Measurements from ENCODE around the gene DMRTC2. TPM values are rescaled to one million over a fixed set of nuclear protein-coding genes. Genes with fewer than 3 reads are reported as not detected.

DMRTC2 gene
- total RNA-seq (2014; rRNA removed; shearing (Covaris generic); ENCODE audit: low replicate concordance): not detected in 2 replicates

GRCh38 chr19:41845001-41845050 lies at the start of gene DMRTC2:
Gene DMRTC2 (plus strand): TSS chr19:41845042. CDS start chr19:41847429, 2,387 bp downstream.
- no peak for DNase-seq
- Histone ChIP-seq H3K27me3 (peaks cover 24% of the 10 kb centered on the region), H3K36me3 (no peaks in the 10 kb centered on the region), H3K4me3 (no peak within 1 kb of the TSS), H3K9me3 (no peaks in the 10 kb centered on the region; the same call in 1 of the 2 replicates)

DNA sequence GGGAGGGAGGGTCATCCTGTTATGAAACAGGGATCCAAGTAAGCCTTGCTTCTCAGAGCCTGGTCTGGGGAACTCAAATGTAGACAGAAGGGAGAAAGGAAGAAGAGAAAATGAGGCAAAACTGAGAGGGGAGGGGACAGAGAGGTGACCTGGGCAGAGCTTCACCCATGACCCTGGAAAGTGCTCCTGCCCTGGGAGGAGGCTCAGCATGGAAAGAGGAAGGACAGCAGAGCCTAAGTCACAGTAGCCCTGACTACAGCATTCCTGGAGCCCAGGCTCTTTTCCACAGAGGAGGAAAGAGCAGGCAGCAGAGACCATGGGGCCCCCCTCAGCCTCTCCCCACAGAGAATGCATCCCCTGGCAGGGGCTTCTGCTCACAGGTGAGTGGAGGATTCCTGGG lies 48.5 kb upstream of the DMRTC2 start, which contains the start of gene CEACAM3:
Gene CEACAM3 (plus strand): TSS at position 226 of the 400 bp plus-strand sequence. CDS start 91 bp downstream, at position 317.
- Histone ChIP-seq H3K27me3 (peaks cover 24% of the 10 kb centered on the region), H3K9me3 (no peaks in the 10 kb centered on the region; the same call in 1 of the 2 replicates), H3K4me3 (no peak within 1 kb of the TSS), H3K36me3 (no peaks in the 10 kb centered on the region)
- no peak for DNase-seq

GRCh38 chr19:41796901-41797300 lies 47.9 kb upstream of the DMRTC2 start:
- Histone ChIP-seq H3K36me3 (no peaks in the 10 kb centered on the region), H3K9me3 (no peaks in the 10 kb centered on the region; the same call in 1 of the 2 replicates), H3K4me3 (no peak overlapping the region), H3K27me3 (peaks cover 23% of the 10 kb centered on the region)
- DNase-seq: no peak

DNA sequence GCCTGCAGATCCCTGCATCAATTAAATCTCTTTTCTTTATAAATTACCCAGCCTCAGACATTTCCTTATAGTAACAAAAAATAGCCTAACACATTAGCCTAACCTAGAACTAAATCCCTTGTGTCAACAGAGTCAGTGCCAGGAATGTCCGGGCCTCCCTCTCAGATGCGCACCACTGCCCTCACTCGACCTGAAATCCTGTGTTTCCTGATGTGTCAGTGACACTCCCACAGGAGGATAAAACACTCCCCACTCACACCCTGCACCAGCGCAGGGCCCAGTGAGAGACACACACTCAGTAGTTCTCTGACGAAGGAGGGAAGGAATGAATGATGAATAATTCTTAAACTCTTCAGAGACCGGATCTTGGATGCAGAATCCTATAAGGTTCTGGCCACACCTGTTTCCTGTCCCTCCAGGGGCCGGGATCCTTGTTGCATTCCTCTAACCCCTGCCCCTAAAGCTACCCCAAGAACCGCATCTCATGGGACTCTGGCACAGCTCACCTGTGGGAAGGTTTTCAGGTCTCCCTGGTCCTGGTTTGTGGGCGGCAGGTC lies 45.3 kb upstream of the DMRTC2 start:
- Histone ChIP-seq H3K36me3 (no peaks in the 10 kb centered on the region), H3K27me3 (peaks cover 23% of the 10 kb centered on the region), H3K9me3 (no peaks in the 10 kb centered on the region; the same call in 1 of the 2 replicates), H3K4me3 (no peak overlapping the region)
- no peak for DNase-seq

DNA sequence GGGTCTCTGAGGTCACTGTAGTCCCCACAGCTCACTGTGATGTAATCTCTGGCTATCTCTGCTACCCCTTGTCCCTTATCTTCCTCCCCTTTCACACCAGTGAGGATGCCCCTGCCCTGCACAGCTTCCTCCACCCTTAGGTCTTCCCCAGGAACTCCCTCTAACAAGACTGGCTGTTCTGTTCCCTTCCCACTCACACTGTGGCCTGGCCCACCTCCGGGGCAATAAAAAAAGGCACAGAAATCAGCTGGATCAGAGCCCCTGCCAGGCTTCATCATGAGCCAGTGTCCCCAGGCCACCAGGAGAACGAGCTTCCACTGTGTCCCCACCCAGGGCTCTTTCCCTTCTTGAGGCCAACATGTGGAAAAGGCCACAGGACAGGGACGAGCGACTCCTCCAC lies 43.8 kb upstream of the DMRTC2 start:
- Histone ChIP-seq H3K27me3 (peaks cover 28% of the 10 kb centered on the region), H3K36me3 (no peaks in the 10 kb centered on the region), H3K9me3 (no peaks in the 10 kb centered on the region; the same call in 1 of the 2 replicates), H3K4me3 (no peak overlapping the region)
- DNase-seq: no peak

- Histone ChIP-seq H3K36me3 (no peaks in the 10 kb centered on the region), H3K9me3 (no peaks in the 10 kb centered on the region; the same call in 1 of the 2 replicates), H3K4me3 (no peak overlapping the region), H3K27me3 (peaks cover 33% of the 10 kb centered on the region)
- no peak for DNase-seq
Measured at GRCh38 chr19:41801792-41802211, 43.0 kb upstream of the DMRTC2 start.

- H3K9me3 ChIP-seq: no peaks in the 10 kb centered on the region; the same call in 1 of the 2 replicates
- no peaks in the 10 kb centered on the region for H3K36me3 ChIP-seq
- no peak for DNase-seq
- H3K27me3 ChIP-seq: peaks cover 33% of the 10 kb centered on the region
- H3K4me3 ChIP-seq: no peak overlapping the region
Measured at GRCh38 chr19:41802770-41803169, 42.1 kb upstream of the DMRTC2 start.

DNA sequence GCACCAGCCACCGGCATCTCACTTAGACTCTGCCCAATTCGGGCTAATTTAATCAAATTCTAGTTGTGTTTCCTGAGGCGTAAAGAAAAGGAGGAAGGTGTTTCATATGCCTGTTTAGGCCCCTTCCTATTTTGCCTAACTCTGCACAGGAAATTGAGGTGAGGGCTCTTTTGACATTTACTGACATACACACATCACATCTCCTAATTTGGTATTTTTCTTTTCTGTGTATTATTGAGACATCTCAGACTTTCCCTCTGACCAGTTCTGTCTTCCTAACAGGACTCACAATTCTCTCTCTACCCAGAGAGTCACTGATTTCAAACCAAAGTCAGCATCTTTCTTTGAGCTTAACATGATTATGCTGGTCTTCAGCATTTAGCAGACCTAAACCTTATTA lies 40.5 kb upstream of the DMRTC2 start:
- H3K27me3 ChIP-seq: peaks cover 33% of the 10 kb centered on the region
- no peaks in the 10 kb centered on the region for H3K36me3 ChIP-seq
- no peaks in the 10 kb centered on the region; the same call in 1 of the 2 replicates for H3K9me3 ChIP-seq
- H3K4me3 ChIP-seq: no peak overlapping the region
- no peak for DNase-seq

DNA sequence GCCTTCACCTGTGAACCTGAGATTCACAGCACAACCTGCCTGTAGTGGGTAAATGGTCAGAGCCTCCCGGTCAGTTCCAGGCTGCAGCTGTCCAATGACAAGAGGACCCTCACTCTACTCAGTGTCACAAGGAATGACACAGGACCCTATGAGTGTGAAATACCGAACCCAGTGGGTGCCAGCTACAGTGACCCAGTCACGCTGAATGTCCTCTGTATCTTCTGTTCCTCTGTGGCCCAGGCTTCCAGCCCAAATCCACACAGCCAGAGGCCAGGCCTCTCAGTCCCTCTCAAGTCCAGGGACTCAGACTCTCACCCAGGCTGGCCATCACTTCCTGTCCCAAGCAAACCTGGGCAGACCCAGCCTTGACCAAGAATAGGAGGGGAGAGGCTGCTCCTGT lies 37.7 kb upstream of the DMRTC2 start:
- no peak for DNase-seq
- H3K36me3 ChIP-seq: no peaks in the 10 kb centered on the region

DNA sequence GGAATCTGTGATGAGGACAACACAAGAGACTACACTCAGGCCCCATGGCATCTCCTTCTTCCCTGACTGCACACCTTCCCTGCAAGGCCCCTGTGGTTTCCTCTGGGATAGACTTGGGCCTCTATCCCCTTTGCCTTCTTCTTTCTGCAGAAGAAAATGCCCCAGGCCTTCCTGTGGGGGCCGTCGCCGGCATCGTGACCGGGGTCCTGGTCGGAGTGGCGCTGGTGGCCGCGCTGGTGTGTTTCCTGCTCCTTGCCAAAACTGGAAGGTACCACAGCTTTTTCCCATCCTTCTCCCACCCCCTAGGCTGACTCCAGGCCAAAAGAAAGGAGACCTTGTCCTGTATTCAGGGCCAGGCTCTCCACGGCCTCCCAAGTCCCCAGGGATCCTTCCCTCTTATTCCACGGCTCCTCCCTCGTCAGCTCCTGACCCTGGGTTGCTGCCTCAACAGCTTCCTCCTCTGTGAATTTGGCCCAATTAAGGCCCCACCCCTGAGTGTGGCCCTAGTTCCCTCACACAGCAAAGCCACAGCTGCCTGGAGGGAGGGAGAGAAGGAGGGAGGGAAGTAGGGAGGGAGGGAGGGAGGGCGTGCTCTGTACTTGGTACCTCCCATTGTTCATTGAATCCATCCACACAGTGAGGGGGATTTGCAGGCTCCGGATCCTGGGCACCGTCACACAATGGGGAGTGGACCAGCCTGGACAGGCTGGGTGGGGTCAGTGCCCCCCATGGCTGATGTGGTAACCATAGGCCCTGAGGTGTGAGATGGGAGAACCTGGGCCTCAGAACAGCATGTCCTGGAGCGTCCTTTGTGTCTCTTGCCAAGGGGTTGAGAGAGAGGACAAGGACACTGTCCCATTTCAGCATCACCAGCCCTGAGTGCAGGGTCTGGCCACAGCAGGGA lies 35.9 kb upstream of the DMRTC2 start:
- H3K27me3 ChIP-seq: peaks cover 21% of the 10 kb centered on the region
- H3K4me3 ChIP-seq: no peak overlapping the region
- no peak for DNase-seq
- H3K9me3 ChIP-seq: no peaks in the 10 kb centered on the region
- H3K36me3 ChIP-seq: no peaks in the 10 kb centered on the region

More for the DNA sequence above, 37.7 kb upstream of the DMRTC2 start:
- no peaks in the 10 kb centered on the region for H3K9me3 ChIP-seq
- peaks cover 31% of the 10 kb centered on the region for H3K27me3 ChIP-seq
- no peak overlapping the region for H3K4me3 ChIP-seq

- peaks cover 22% of the 10 kb centered on the region for H3K27me3 ChIP-seq
- no peaks in the 10 kb centered on the region for H3K9me3 ChIP-seq
- DNase-seq: no peak
- H3K4me3 ChIP-seq: no peak overlapping the region
- no peaks in the 10 kb centered on the region for H3K36me3 ChIP-seq
Measured at GRCh38 chr19:41810301-41810700, 34.5 kb upstream of the DMRTC2 start.

- peaks cover 18% of the 10 kb centered on the region for H3K27me3 ChIP-seq
- no peaks in the 10 kb centered on the region for H3K9me3 ChIP-seq
- no peak for DNase-seq
- H3K36me3 ChIP-seq: no peaks in the 10 kb centered on the region
- H3K4me3 ChIP-seq: no peak overlapping the region
Measured at GRCh38 chr19:41811036-41811435, 33.8 kb upstream of the DMRTC2 start.

- Histone ChIP-seq H3K36me3 (no peaks in the 10 kb centered on the region), H3K27me3 (peaks cover 16% of the 10 kb centered on the region), H3K4me3 (no peak overlapping the region), H3K9me3 (no peaks in the 10 kb centered on the region)
- no peak for DNase-seq
Measured at GRCh38 chr19:41811981-41812380, 32.9 kb upstream of the DMRTC2 start.

- Histone ChIP-seq H3K4me3 (no peak overlapping the region), H3K36me3 (no peaks in the 10 kb centered on the region), H3K27me3 (peaks cover 24% of the 10 kb centered on the region), H3K9me3 (no peaks in the 10 kb centered on the region)
- no peak for DNase-seq
Measured at GRCh38 chr19:41813911-41814310, 30.9 kb upstream of the DMRTC2 start.

- Histone ChIP-seq H3K4me3 (no peak overlapping the region), H3K9me3 (no peaks in the 10 kb centered on the region), H3K27me3 (peaks cover 30% of the 10 kb centered on the region), H3K36me3 (no peaks in the 10 kb centered on the region)
- DNase-seq: no peak
Measured at GRCh38 chr19:41815301-41815700, 29.5 kb upstream of the DMRTC2 start.

DNA sequence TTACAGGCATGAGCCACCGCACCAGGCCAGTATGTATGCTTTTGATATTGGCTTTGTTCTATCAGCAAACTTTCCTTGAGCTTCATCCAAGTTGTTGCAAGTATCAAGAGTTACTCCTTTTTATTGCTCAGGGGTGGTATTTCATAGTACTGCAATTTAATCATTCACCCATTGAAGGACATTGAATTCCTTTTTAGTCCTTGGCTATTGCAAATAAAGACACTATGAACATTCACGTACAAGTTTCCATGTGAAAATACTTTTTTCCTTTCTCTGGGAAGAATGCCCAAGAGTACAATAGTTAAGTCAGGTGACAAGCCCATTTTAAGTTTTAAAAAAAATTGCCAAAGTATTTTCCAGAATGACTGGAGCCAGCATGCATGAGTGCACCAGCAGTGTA lies 28.1 kb upstream of the DMRTC2 start:
- Histone ChIP-seq H3K36me3 (no peaks in the 10 kb centered on the region), H3K27me3 (peaks cover 40% of the 10 kb centered on the region), H3K4me3 (no peak overlapping the region), H3K9me3 (no peaks in the 10 kb centered on the region)
- no peak for DNase-seq

GRCh38 chr19:41821003-41821735 lies 23.7 kb upstream of the DMRTC2 start:
- no peak for DNase-seq
- H3K9me3 ChIP-seq: no peaks in the 10 kb centered on the region

More at GRCh38 chr19:41821003-41821735, 23.7 kb upstream of the DMRTC2 start:
- Histone ChIP-seq H3K4me3 (no peak overlapping the region), H3K36me3 (no peaks in the 10 kb centered on the region), H3K27me3 (peaks cover 34% of the 10 kb centered on the region)
